Smooth muscle cell (in vitro differentiated cells): Measurements from ENCODE around the gene LDB1. TPM values are rescaled to one million over a fixed set of nuclear protein-coding genes. Genes with fewer than 3 reads are reported as not detected.
A peak's percentile ranks its signal among the peaks of the same experiment; 100 is the strongest.

Experiments used
- DNase-seq: peaks from one replicate; lab custom pipeline; 2025; ENCODE audit not compliant: unreplicated experiment; lab: John Stamatoyannopoulos, UW
- H2AFZ ChIP-seq: fragments of 200-600 bp; sonication (generic); 2 replicates; pipeline ENCODE4 v1.6.0; 2016; ENCODE audit warnings: antibody characterized with exemption, low read depth, mild to moderate bottlenecking
- H3F3A ChIP-seq: fragments of 200-600 bp; sonication (generic); 2 replicates; pipeline ENCODE4 v1.6.0; 2017; ENCODE audit warnings: antibody characterized with exemption, low read depth
- H3K27ac ChIP-seq: fragments of 200-600 bp; sonication (generic); 2 replicates; pipeline ENCODE4 v1.5.1; 2016; ENCODE audit warnings: low read depth, mild to moderate bottlenecking
- H3K27me3 ChIP-seq: fragments of 200-600 bp; sonication (generic); 2 replicates; pipeline ENCODE4 v1.6.1; 2016; ENCODE audit warnings: low read depth, mild to moderate bottlenecking
- H3K36me3 ChIP-seq: fragments of 200-600 bp; sonication (generic); 2 replicates; pipeline ENCODE4 v1.5.1; 2016; ENCODE audit warnings: low read depth
- H3K4me1 ChIP-seq: fragments of 200-600 bp; sonication (generic); 2 replicates; pipeline ENCODE4 v1.5.1; 2016; ENCODE audit warnings: low read depth
- H3K4me2 ChIP-seq: fragments of 200-600 bp; sonication (generic); 2 replicates; pipeline ENCODE4 v1.6.0; 2016; ENCODE audit warnings: mild to moderate bottlenecking
- H3K4me3 ChIP-seq: fragments of 200-600 bp; sonication (generic); 2 replicates; pipeline ENCODE4 v1.5.1; 2016; ENCODE audit warnings: mild to moderate bottlenecking
- H3K79me2 ChIP-seq: fragments of 200-600 bp; sonication (generic); 2 replicates; pipeline ENCODE4 v1.6.0; 2016; ENCODE audit warnings: low read depth, mild to moderate bottlenecking
- H3K9ac ChIP-seq: fragments of 200-600 bp; sonication (generic); 2 replicates; pipeline ENCODE4 v1.6.0; 2016; ENCODE audit warnings: low read depth
- H3K9me3 ChIP-seq: fragments of 200-600 bp; sonication (generic); replicated peaks from 2 replicates; pipeline ENCODE4 v1.5.1; 2016; ENCODE audit warnings: low read depth
- H4K20me1 ChIP-seq: fragments of 200-600 bp; sonication (generic); 2 replicates; pipeline ENCODE4 v1.6.0; 2016; ENCODE audit warnings: low read depth
- WGBS: methylation state at CpG from one replicate; pipeline ENCODE4 v1.1.7; 2016; ENCODE audit warnings: low lambda C conversion rate; 5-methylcytosine and 5-hydroxymethylcytosine counted together
- polyA plus RNA-seq: library from polyadenylated mRNA; unstranded; fragments of >200 nt; fragmentation: Nextera tagmentation; extraction: Ambion mirVana; gene quantifications from 2 replicates; pipeline ENCODE4 v1.2.1, GENCODE V29; 2016
- total RNA-seq: library from RNA; depleted of rRNA; stranded (reverse); fragments of >200 nt; gene quantifications from 2 replicates; pipeline ENCODE4 v1.2.3, GENCODE V29; 2014
- TF ChIP-seq, protein P1 (sequence below): fragments of 200-600 bp; sonication (generic); IDR thresholded peaks from 2 replicates; pipeline ENCODE4 v1.5.1; 2017; ENCODE audit warnings: borderline replicate concordance, mild to moderate bottlenecking, antibody characterized with exemption; ENCODE audit not compliant: insufficient read depth, poor library complexity, severe bottlenecking

Gene LDB1
- total and polyA plus RNA-seq, 2 experiments from 2014 or later: 34.4 to 52.5 TPM

DNA sequence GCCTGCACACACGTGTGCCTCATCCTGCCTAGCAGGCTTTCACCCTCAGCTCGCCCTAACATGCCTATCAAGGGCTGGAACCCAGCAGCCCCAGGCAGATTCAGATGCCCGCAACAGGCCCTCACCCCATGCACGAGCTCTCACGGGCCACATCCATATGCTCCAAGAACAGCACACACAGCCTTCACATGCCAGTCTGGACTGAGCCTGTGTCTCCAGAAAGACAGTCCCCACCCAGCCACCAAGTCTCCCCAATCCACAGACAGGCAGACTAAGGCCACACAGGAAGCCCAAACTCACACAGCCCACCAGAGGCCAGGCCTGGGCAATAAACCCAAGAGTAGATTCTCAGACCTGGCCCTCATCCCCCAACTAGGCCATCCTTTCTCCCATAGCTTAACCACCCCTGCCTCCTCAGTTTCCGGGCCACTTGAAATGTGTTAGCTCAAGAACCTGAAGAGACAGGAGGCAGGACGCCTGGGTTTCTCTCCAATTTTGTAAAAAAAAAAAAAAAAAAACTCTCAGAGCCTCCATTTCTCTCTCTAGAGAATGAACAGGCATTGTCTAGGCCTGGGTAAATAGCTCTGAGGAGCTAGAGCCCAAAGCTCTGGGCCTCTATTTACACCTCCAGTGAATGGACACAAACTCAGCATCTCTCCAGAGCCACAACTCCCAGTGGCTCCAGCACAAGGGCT is 6.8 kb downstream of the LDB1 start:
- WGBS: 57% methylated on average over 7 of the region's 7 CpGs
- Histone ChIP-seq H3K4me3 (peak overlapping the region; percentile 90), H4K20me1 (peaks cover 86% of the 10 kb centered on the region), H3K79me2 (peaks cover 66% of the 10 kb centered on the region), H3K9me3 (no peaks in the 10 kb centered on the region), H3K4me1 (peaks cover 47% of the 10 kb centered on the region), H3K36me3 (peaks cover 3% of the 10 kb centered on the region), H3K27ac (peak overlapping the region; percentile 91), H3F3A (peaks cover 17% of the 10 kb centered on the region), H3K27me3 (no peaks in the 10 kb centered on the region), H3K4me2 (peak overlapping the region; percentile 97), H2AFZ (no peak overlapping the region), H3K9ac (peak overlapping the region; percentile 95)
- DNase-seq: no peak
- TF ChIP-seq, protein P1, sequence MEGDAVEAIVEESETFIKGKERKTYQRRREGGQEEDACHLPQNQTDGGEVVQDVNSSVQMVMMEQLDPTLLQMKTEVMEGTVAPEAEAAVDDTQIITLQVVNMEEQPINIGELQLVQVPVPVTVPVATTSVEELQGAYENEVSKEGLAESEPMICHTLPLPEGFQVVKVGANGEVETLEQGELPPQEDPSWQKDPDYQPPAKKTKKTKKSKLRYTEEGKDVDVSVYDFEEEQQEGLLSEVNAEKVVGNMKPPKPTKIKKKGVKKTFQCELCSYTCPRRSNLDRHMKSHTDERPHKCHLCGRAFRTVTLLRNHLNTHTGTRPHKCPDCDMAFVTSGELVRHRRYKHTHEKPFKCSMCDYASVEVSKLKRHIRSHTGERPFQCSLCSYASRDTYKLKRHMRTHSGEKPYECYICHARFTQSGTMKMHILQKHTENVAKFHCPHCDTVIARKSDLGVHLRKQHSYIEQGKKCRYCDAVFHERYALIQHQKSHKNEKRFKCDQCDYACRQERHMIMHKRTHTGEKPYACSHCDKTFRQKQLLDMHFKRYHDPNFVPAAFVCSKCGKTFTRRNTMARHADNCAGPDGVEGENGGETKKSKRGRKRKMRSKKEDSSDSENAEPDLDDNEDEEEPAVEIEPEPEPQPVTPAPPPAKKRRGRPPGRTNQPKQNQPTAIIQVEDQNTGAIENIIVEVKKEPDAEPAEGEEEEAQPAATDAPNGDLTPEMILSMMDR: no peak

DNA sequence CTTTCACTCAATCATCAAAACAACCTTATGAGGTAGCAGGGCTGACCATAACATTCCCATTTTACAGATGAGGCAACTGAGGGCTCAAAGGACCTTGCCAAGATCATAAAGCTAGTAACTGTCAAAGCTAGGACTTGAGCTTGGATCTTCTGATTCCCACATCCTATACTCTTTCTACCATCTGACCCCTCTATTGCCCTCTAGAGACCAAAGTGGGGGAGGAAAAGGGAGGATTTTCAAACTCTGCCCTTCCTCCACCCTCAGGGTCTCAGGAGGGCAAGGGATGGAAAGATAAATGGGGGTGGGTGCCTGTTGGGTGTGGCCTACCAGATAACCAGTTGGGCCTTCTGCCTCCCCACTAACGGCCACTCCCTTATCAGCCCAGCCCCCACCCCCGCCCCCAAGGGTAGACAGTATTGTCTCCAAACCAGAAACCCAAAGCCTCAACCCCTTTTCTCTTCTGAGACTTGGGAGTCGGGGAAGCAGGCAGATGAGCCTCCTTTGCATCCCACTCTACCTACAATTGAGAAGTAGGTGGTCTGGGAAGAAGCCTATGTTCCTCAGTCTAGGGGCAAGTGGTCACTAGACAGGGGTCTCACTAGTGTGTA is 7.9 kb downstream of the LDB1 start:
- peaks cover 36% of the 10 kb centered on the region for H3K4me1 ChIP-seq
- no peak overlapping the region for H2AFZ ChIP-seq
- TF ChIP-seq, protein P1: peak; percentile 32
- H3K9ac ChIP-seq: peak overlapping the region; percentile 95
- H3K79me2 ChIP-seq: peaks cover 60% of the 10 kb centered on the region
- peak overlapping the region; percentile 90 for H3K4me3 ChIP-seq
- H3K36me3 ChIP-seq: peaks cover 3% of the 10 kb centered on the region
- 51% methylated on average over 3 of the region's 3 CpGs for WGBS
- DNase-seq: no peak
- no peak overlapping the region for H3K27ac ChIP-seq
- H4K20me1 ChIP-seq: peaks cover 94% of the 10 kb centered on the region
- H3F3A ChIP-seq: peaks cover 11% of the 10 kb centered on the region
- no peaks in the 10 kb centered on the region for H3K27me3 ChIP-seq
- H3K9me3 ChIP-seq: no peaks in the 10 kb centered on the region
- H3K4me2 ChIP-seq: peak overlapping the region; percentile 97

DNA sequence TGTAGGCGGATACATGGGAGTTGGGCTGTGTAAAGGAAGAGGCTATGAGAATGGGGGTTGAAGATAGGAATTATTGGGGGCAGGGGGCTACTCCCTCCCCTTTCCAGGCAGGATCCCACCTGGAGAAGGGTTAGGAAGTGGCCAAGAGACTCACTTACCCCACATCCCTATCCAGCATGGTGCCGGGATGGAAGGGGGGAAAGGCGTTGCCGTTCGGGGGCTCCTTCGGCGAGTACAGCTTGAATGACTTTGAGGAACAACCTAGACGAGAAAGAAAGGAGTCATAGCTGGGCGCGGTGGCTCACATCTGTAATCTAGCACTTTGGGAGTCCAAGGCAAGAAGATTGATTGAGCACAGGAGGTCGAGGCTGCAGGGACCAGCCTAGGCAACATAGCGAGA is 8.9 kb downstream of the LDB1 start:
- H3K4me2 ChIP-seq: no peak overlapping the region
- H4K20me1 ChIP-seq: peaks cover 92% of the 10 kb centered on the region
- no peak overlapping the region for H2AFZ ChIP-seq

More for the DNA sequence above, 8.9 kb downstream of the LDB1 start:
- H3K79me2 ChIP-seq: peaks cover 49% of the 10 kb centered on the region
- TF ChIP-seq, protein P1: no peak
- no peak overlapping the region for H3K9ac ChIP-seq
- H3K9me3 ChIP-seq: no peaks in the 10 kb centered on the region
- DNase-seq: no peak
- no peak overlapping the region for H3K4me3 ChIP-seq
- H3F3A ChIP-seq: peaks cover 4% of the 10 kb centered on the region
- peaks cover 26% of the 10 kb centered on the region for H3K4me1 ChIP-seq
- WGBS: 97% methylated on average over 12 of the region's 12 CpGs
- peaks cover 3% of the 10 kb centered on the region for H3K36me3 ChIP-seq
- no peaks in the 10 kb centered on the region for H3K27me3 ChIP-seq
- H3K27ac ChIP-seq: no peak overlapping the region
